Neural crest cell (in vitro differentiated cells): Measurements from ENCODE around the gene IGFBP5. TPM values are rescaled to one million over a fixed set of nuclear protein-coding genes. Genes with fewer than 3 reads are reported as not detected.
A peak's percentile ranks its signal among the peaks of the same experiment; 100 is the strongest.

ENCODE experiments used
- DNase-seq: peaks from one replicate; pipeline ENCODE4 v3.0.0; 2021; ENCODE audit warnings: low read depth, mixed read lengths, low spot score
- H3K27ac Mint-ChIP-seq: one replicate; pipeline ENCODE4 v1.8.0; 2021; ENCODE audit warnings: mild to moderate bottlenecking, mixed read lengths; ENCODE audit not compliant: unreplicated experiment
- H3K27me3 Mint-ChIP-seq: 2 replicates; pipeline ENCODE4 v1.8.0; 2021; ENCODE audit warnings: low read depth, mild to moderate bottlenecking, mixed read lengths
- H3K36me3 Mint-ChIP-seq: 2 replicates; pipeline ENCODE4 v1.8.0; 2021; ENCODE audit warnings: low read depth, mild to moderate bottlenecking, mixed read lengths
- H3K4me1 Mint-ChIP-seq: 2 replicates; pipeline ENCODE4 v1.8.0; 2021; ENCODE audit warnings: mixed read lengths
- H3K4me3 Mint-ChIP-seq: one replicate; pipeline ENCODE4 v1.8.0; 2021; ENCODE audit warnings: mild to moderate bottlenecking, mixed read lengths
- H3K9me3 Mint-ChIP-seq: 2 replicates; pipeline ENCODE4 v1.8.0; 2021; ENCODE audit warnings: mixed read lengths
- total RNA-seq: library from RNA; stranded (reverse); gene quantifications from 2 replicates; pipeline ENCODE4 v1.2.1, GENCODE V29; 2021
- TF ChIP-seq, protein P1 (sequence below): fragments of 200-600 bp; sonication (generic); conservative IDR thresholded peaks from 2 replicates; pipeline ENCODE4 v1.5.0; 2021; ENCODE audit warnings: antibody characterized with exemption, mild to moderate bottlenecking

Gene IGFBP5
- total RNA-seq, 1 donor from 2014 or later = 140 TPM

DNA sequence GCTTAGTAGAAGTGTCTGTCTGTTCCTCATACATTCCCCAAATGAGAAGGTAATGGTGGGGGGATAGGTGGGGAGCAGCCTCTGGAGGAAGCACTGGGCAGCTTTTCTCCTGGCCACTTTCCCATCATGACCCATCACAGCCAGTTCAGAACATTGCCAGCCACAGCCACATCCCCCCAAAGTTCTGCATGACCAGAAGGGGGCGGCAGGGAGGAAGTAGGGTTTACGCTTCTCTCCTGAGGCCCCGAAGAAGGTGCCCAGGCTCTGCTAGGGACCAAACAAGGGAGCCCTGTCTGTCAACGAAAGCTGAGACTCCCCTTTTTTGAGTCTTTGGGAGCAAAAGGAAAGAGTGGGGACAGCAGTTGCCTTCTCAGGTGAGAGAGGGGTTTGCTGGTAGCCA lies 7.7 kb downstream of the IGFBP5 start:
- DNase-seq = no peak
- no peak overlapping the region for H3K4me3 Mint-ChIP-seq

GRCh38 chr2:216687111-216687510 lies 8.2 kb downstream of the IGFBP5 start:
- Mint-ChIP-seq H3K4me3 (peak overlapping the region; percentile 28), H3K27ac (no peak overlapping the region), H3K36me3 (peaks cover 3% of the 10 kb centered on the region), H3K4me1 (peaks cover 60% of the 10 kb centered on the region), H3K9me3 (no peaks in the 10 kb centered on the region), H3K27me3 (no peaks in the 10 kb centered on the region)
- DNase-seq = no peak
- TF ChIP-seq, protein P1, sequence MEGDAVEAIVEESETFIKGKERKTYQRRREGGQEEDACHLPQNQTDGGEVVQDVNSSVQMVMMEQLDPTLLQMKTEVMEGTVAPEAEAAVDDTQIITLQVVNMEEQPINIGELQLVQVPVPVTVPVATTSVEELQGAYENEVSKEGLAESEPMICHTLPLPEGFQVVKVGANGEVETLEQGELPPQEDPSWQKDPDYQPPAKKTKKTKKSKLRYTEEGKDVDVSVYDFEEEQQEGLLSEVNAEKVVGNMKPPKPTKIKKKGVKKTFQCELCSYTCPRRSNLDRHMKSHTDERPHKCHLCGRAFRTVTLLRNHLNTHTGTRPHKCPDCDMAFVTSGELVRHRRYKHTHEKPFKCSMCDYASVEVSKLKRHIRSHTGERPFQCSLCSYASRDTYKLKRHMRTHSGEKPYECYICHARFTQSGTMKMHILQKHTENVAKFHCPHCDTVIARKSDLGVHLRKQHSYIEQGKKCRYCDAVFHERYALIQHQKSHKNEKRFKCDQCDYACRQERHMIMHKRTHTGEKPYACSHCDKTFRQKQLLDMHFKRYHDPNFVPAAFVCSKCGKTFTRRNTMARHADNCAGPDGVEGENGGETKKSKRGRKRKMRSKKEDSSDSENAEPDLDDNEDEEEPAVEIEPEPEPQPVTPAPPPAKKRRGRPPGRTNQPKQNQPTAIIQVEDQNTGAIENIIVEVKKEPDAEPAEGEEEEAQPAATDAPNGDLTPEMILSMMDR = no peak

More for the DNA sequence above, 7.7 kb downstream of the IGFBP5 start:
- TF ChIP-seq, protein P1 = peak; percentile 49
- no peak overlapping the region for H3K27ac Mint-ChIP-seq
- no peaks in the 10 kb centered on the region for H3K27me3 Mint-ChIP-seq
- H3K9me3 Mint-ChIP-seq = no peaks in the 10 kb centered on the region
- H3K4me1 Mint-ChIP-seq = peaks cover 60% of the 10 kb centered on the region
- H3K36me3 Mint-ChIP-seq = peaks cover 3% of the 10 kb centered on the region

- Mint-ChIP-seq H3K27me3 (no peaks in the 10 kb centered on the region), H3K4me1 (peaks cover 66% of the 10 kb centered on the region), H3K27ac (peak overlapping the region; percentile 22), H3K4me3 (no peak overlapping the region), H3K9me3 (no peaks in the 10 kb centered on the region), H3K36me3 (peaks cover 6% of the 10 kb centered on the region)
- TF ChIP-seq, protein P1 = no peak
- DNase-seq = no peak
Measured at GRCh38 chr2:216685327-216685875, 9.9 kb downstream of the IGFBP5 start.

GRCh38 chr2:216683846-216684245 lies 11.5 kb downstream of the IGFBP5 start:
- Mint-ChIP-seq H3K4me1 (peaks cover 65% of the 10 kb centered on the region), H3K9me3 (no peaks in the 10 kb centered on the region), H3K27me3 (no peaks in the 10 kb centered on the region), H3K27ac (peak overlapping the region; percentile 79), H3K36me3 (peaks cover 10% of the 10 kb centered on the region), H3K4me3 (no peak overlapping the region)
- no peak for DNase-seq
- TF ChIP-seq, protein P1 = no peak

GRCh38 chr2:216681683-216682082 lies 13.7 kb downstream of the IGFBP5 start:
- TF ChIP-seq, protein P1 = no peak
- no peak for DNase-seq
- Mint-ChIP-seq H3K36me3 (peaks cover 12% of the 10 kb centered on the region), H3K4me1 (peaks cover 65% of the 10 kb centered on the region), H3K4me3 (no peak overlapping the region), H3K27me3 (no peaks in the 10 kb centered on the region), H3K27ac (no peak overlapping the region), H3K9me3 (no peaks in the 10 kb centered on the region)
